NB4 (cell line): ENCODE data around the gene C6orf141.

ENCODE experiments used
- POLR2A ChIP-seq: IDR thresholded peaks from 2 replicates; pipeline ENCODE4 v1.6.1; 2011; ENCODE audit warnings: mild to moderate bottlenecking; ENCODE audit not compliant: insufficient read length; ENCODE audit errors: extremely low read depth
- TF ChIP-seq, protein P1 (sequence below): IDR thresholded peaks from one replicate; pipeline ENCODE4 v1.5.1; 2012; ENCODE audit warnings: low read depth, low read length
- TF ChIP-seq, protein P2 (sequence below): IDR thresholded peaks from 2 replicates; pipeline ENCODE4 v1.6.1; 2011; ENCODE audit warnings: low read depth, low read length

DNA sequence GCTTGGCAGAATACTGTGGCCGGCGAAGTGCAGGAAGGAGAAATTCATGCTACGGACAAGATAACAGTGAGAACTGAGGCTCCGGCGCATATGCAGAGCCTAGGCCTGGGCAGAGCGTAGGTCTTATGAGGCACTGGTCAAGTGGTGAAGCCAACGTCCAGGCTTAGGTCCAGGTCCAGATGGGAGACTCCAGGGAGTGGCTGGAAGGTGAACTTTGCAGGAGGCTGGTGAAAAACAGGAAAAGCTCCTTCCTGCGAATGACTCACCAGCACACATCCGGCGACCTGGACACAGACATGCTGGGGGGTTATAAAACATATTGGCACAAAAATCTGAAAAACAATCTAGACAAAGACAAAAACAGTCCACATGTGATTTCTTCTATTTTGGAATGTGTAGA lies 15.4 kb downstream of the C6orf141 start:
- TF ChIP-seq POLR2A = no peak
- TF ChIP-seq, protein P1, sequence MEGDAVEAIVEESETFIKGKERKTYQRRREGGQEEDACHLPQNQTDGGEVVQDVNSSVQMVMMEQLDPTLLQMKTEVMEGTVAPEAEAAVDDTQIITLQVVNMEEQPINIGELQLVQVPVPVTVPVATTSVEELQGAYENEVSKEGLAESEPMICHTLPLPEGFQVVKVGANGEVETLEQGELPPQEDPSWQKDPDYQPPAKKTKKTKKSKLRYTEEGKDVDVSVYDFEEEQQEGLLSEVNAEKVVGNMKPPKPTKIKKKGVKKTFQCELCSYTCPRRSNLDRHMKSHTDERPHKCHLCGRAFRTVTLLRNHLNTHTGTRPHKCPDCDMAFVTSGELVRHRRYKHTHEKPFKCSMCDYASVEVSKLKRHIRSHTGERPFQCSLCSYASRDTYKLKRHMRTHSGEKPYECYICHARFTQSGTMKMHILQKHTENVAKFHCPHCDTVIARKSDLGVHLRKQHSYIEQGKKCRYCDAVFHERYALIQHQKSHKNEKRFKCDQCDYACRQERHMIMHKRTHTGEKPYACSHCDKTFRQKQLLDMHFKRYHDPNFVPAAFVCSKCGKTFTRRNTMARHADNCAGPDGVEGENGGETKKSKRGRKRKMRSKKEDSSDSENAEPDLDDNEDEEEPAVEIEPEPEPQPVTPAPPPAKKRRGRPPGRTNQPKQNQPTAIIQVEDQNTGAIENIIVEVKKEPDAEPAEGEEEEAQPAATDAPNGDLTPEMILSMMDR = no peak
- TF ChIP-seq, protein P2, sequence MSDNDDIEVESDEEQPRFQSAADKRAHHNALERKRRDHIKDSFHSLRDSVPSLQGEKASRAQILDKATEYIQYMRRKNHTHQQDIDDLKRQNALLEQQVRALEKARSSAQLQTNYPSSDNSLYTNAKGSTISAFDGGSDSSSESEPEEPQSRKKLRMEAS = no peak
